Activated T-cell treated with anti-CD3 and anti-CD28 coated beads, Interleukin-2, amount 50 U/mL, for 48 hours (primary cell): Measurements from ENCODE around the gene ANKRD53.

Experiments
- DNase-seq, 2 experiments: peaks; one replicate each; pipeline ENCODE4 v3.0.0-alpha.2; 2020

The ANKRD53 gene

GRCh38 chr2:70967189-70967588 lies 11.2 kb upstream of the ANKRD53 start:
- no peak for DNase-seq

GRCh38 chr2:70974592-70974991 lies 3.8 kb upstream of the ANKRD53 start:
- DNase-seq, result no peak

GRCh38 chr2:70975237-70975636 lies 3.2 kb upstream of the ANKRD53 start:
- DNase-seq, result no peak

GRCh38 chr2:70977605-70978205 lies 725 bp upstream of the ANKRD53 start:
- DNase-seq, result peak in 1 of 2 experiments; percentile 54

GRCh38 chr2:70979180-70979488 lies 704 bp downstream of the ANKRD53 start:
- no peak for DNase-seq

GRCh38 chr2:70979626-70980025 lies 1.2 kb downstream of the ANKRD53 start:
- peak in 1 of 2 experiments; percentile 13 for DNase-seq

GRCh38 chr2:70981421-70981820 lies 3.0 kb downstream of the ANKRD53 start:
- DNase-seq, result peak in 1 of 2 experiments; percentile 9

- DNase-seq, result peak; percentile 1 to 10
These were observed 3.7 kb downstream of the ANKRD53 start for GRCh38 chr2:70981866-70982810.

- DNase-seq, result peak in 1 of 2 experiments; percentile 13
These were observed 4.5 kb downstream of the ANKRD53 start for GRCh38 chr2:70982971-70983370.

GRCh38 chr2:70983506-70984227 lies 5.2 kb downstream of the ANKRD53 start:
- DNase-seq, result peak in 1 of 2 experiments; percentile 8

- no peak for DNase-seq
These were observed 5.8 kb downstream of the ANKRD53 start for GRCh38 chr2:70984228-70984575.

- DNase-seq, result peak; percentile 87 to 91
These were observed 6.3 kb downstream of the ANKRD53 start for GRCh38 chr2:70984576-70985282.

GRCh38 chr2:70985283-70985688 lies 6.9 kb downstream of the ANKRD53 start:
- DNase-seq, result no peak

- peak; percentile 10 to 15 for DNase-seq
These were observed 7.5 kb downstream of the ANKRD53 start for GRCh38 chr2:70985956-70986355.

- peak; percentile 9 to 14 for DNase-seq
These were observed 8.2 kb downstream of the ANKRD53 start for GRCh38 chr2:70986499-70987189.

GRCh38 chr2:70987386-70987785 lies 9.0 kb downstream of the ANKRD53 start:
- DNase-seq, result peak; percentile 10

- DNase-seq, result peak; percentile 10 to 14
These were observed 9.7 kb downstream of the ANKRD53 start for GRCh38 chr2:70988151-70988550.

- peak; percentile 9 to 11 for DNase-seq
These were observed 10.6 kb downstream of the ANKRD53 start for GRCh38 chr2:70988726-70989648.

GRCh38 chr2:70990216-70990615 lies 11.8 kb downstream of the ANKRD53 start:
- no peak for DNase-seq

- DNase-seq, result no peak
These were observed 12.7 kb downstream of the ANKRD53 start for GRCh38 chr2:70991142-70991541.

GRCh38 chr2:70991742-70992141 lies 13.3 kb downstream of the ANKRD53 start:
- no peak for DNase-seq
